Measurements from ENCODE around the gene ADAMTSL2. TPM values are rescaled to one million over a fixed set of nuclear protein-coding genes. Genes with fewer than 3 reads are reported as not detected.

Gene ADAMTSL2
- total RNA-seq, 4 donors from 2014 or later: 11.1 to 38.9 (median 26.9) TPM

DNA sequence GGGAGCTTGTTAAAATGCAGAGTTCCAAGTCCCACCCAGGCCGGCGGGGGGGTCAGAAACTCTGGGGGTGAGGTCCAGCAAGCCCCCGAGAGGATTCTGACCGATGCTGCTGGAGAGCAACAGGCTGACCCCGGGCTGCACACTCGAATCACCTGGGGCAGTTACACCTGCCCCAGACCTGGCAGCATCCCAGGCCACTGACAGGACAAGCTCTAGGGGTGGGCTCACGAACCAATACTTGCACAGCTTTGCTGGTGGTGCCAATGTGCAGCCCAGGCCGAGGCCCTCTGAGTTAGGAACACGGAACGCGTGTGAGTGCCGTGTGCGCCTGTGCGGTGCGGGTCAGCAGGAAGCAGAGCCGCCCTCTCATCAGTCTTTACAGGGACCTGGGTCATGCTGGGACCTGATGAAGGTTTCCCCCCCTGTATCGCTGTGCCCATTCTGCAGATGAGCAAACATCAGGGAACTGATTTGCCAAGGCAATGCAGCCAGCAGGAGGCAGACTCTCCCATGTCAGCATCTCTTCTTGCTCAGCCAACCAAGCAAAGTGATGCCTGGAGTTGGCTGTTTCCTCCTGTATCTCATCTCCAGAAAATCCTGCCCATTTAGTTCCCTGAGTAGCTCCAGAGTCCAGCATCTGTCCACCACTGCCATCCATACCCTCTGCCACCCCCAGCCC lies 58.4 kb downstream of the ADAMTSL2 start:
- Histone ChIP-seq H3K27me3 (peaks cover 0 to 11% of the 10 kb centered on the region in 2 donors), H3K4me1 (peaks cover 0 to 11% (median 0%) of the 10 kb centered on the region in 4 donors), H3K36me3 (no peaks in the 10 kb centered on the region), H3K27ac (no peak overlapping the region), H3K4me3 (no peak overlapping the region), H3K9me3 (peaks cover 0 to 22% (median 7%) of the 10 kb centered on the region in 4 donors)
- TF ChIP-seq, protein P1, sequence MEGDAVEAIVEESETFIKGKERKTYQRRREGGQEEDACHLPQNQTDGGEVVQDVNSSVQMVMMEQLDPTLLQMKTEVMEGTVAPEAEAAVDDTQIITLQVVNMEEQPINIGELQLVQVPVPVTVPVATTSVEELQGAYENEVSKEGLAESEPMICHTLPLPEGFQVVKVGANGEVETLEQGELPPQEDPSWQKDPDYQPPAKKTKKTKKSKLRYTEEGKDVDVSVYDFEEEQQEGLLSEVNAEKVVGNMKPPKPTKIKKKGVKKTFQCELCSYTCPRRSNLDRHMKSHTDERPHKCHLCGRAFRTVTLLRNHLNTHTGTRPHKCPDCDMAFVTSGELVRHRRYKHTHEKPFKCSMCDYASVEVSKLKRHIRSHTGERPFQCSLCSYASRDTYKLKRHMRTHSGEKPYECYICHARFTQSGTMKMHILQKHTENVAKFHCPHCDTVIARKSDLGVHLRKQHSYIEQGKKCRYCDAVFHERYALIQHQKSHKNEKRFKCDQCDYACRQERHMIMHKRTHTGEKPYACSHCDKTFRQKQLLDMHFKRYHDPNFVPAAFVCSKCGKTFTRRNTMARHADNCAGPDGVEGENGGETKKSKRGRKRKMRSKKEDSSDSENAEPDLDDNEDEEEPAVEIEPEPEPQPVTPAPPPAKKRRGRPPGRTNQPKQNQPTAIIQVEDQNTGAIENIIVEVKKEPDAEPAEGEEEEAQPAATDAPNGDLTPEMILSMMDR (IDR thresholded peaks at IDR 0.05): peak in 1 of 5 experiments; percentile 10
- TF ChIP-seq POLR2A (IDR thresholded peaks at IDR 0.05): no peak
- no peak for TF ChIP-seq EP300 (IDR thresholded peaks at IDR 0.05)
- DNase-seq (ENCODE audit: low spot score in 2 of 2): no peak
- 71 to 86% methylated on average over 16 of the region's 17 CpGs for WGBS, 2 donors

DNA sequence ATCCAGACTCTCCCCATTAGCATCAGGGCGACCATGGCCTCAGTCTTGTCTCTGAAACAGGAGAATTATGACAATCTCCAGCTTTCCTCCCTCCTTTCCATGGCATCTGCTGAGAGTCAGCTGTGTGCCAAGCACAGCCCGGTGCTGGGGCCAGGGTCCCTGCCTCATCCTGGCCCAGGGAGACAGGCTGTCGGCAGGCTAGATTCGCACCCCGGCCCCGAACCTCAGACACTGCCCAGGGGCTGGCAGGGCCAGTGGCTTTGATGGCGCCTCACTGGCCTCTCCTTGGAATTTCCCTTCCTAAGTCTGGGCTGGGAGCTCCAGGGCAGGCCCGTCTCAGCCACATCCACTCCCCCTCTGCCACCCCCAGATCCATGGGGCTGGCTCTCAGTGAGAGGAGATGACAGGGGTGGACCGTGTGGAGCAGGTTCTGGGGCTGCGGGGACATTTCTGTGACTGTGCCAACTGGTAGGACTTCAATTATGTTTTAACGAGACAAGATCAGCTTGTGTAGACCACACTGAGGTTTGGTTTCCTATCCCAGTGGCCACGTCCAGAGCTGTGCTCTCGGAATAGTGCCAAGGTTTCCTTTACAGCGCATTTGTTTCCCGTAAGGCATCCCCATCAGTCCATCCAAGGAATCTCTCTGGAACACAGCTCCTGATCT lies 59.2 kb downstream of the ADAMTSL2 start:
- Histone ChIP-seq H3K27ac (no peak overlapping the region), H3K27me3 (peaks cover 0 to 11% of the 10 kb centered on the region in 2 donors), H3K4me1 (peaks cover 0 to 11% (median 0%) of the 10 kb centered on the region in 4 donors), H3K36me3 (no peaks in the 10 kb centered on the region), H3K9me3 (peaks cover 0 to 30% (median 10%) of the 10 kb centered on the region in 4 donors), H3K4me3 (no peak overlapping the region)
- no peak for DNase-seq (ENCODE audit: low spot score in 2 of 2)
- 76 to 79% methylated on average over 15 of the region's 15 CpGs for WGBS, 2 donors
- no peak for TF ChIP-seq EP300 (IDR thresholded peaks at IDR 0.05)
- no peak for TF ChIP-seq POLR2A (IDR thresholded peaks at IDR 0.05)
- TF ChIP-seq, protein P1 (IDR thresholded peaks at IDR 0.05): no peak

DNA sequence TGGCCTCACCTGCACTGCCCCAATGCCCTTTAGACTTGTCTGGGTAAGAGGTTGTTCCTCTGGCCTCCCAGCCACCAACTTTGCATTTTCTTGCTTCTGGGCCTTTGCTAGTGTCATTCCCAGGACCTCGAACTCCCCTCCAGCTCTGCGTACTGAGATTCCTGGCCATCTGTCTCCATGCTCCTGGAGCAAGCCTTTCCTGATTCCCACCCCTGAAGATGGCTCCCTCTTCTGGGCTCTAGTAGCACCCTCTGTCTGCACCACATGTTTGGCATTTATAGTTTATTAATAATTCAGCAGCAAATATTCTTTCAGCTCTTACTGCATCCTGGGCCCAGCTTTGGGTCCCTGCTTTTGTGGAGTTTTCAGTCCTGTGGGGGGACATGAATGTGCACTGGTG lies 59.8 kb downstream of the ADAMTSL2 start:
- no peak for DNase-seq (ENCODE audit: low spot score in 2 of 2)
- 87 to 92% methylated on average over 2 of the region's 2 CpGs for WGBS, 2 donors
- Histone ChIP-seq H3K4me3 (no peak overlapping the region), H3K4me1 (peaks cover 0 to 11% (median 0%) of the 10 kb centered on the region in 4 donors), H3K36me3 (no peaks in the 10 kb centered on the region), H3K27me3 (peaks cover 0 to 11% of the 10 kb centered on the region in 2 donors), H3K27ac (no peak overlapping the region), H3K9me3 (peaks cover 0 to 35% (median 10%) of the 10 kb centered on the region in 4 donors)
- TF ChIP-seq, protein P1 (IDR thresholded peaks at IDR 0.05): no peak
- no peak for TF ChIP-seq EP300 (IDR thresholded peaks at IDR 0.05)
- no peak for TF ChIP-seq POLR2A (IDR thresholded peaks at IDR 0.05)

DNA sequence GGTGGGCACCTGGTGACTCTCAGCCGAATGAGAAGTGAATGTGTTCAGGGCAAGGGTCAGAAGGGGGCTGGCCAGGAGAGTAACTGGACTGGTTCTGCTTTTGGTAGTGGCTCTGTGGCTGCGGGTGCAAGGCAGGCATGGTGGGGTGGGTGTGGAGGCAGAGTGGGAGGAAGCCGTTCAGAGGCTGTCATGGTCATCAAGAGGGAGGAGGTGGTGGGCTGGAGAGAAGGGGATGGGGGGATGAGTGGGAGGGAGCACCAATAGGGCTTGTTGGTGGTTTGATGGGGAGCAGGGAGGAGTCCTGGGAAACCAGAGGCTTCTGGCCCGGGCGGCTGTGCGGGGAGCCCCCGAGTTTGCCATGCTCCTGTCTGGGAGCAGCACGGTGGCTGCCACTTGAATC lies 61.4 kb downstream of the ADAMTSL2 start:
- Histone ChIP-seq H3K36me3 (no peaks in the 10 kb centered on the region), H3K27me3 (peaks cover 0 to 11% of the 10 kb centered on the region in 2 donors), H3K4me1 (peaks cover 0 to 11% (median 0%) of the 10 kb centered on the region in 4 donors), H3K27ac (no peak overlapping the region), H3K9me3 (peaks cover 0 to 35% (median 10%) of the 10 kb centered on the region in 4 donors), H3K4me3 (no peak overlapping the region)
- no peak for DNase-seq (ENCODE audit: low spot score in 2 of 2)
- 83 to 85% methylated on average over 8 of the region's 8 CpGs for WGBS, 2 donors
- TF ChIP-seq POLR2A (IDR thresholded peaks at IDR 0.05) (no peak), EP300 (IDR thresholded peaks at IDR 0.05) (no peak)
- TF ChIP-seq, protein P1 (IDR thresholded peaks at IDR 0.05): no peak

All from tibial nerve (tissue), 4 donors.